HCT116 (cell line): Measurements from ENCODE around the gene ACP6. TPM values are rescaled to one million over a fixed set of nuclear protein-coding genes. Genes with fewer than 3 reads are reported as not detected.

ENCODE experiments used
- ATAC-seq: fragments of 200-7000 bp; cut with Tn5 transposase; 2 replicates; pipeline ENCODE4 v1.9.1; 2020; ENCODE audit warnings: mild to moderate bottlenecking, moderate library complexity
- BruUV-seq: library from RNA; stranded (reverse); fragments of 400-500 nt; replicated peaks from 2 replicates; lab custom pipeline; 2021; lab: Mats Ljungman, UMichigan
- CTCF ChIA-PET: fragments of 300-600 bp; sonication (Branson Sonifier 250); formaldehyde crosslinking; loops from one replicate; lab custom pipeline; 2021; ENCODE audit warnings: antibody characterized with exemption; lab: Charles Lee
- POLR2A ChIA-PET: fragments of 300-600, 350-600 bp; sonication (Branson Sonifier 250); formaldehyde crosslinking; loops from one replicate; lab custom pipeline; 2021; ENCODE audit warnings: antibody characterized with exemption; lab: Charles Lee
- RAD21 ChIA-PET, 2 experiments: fragments of 300-600 bp; sonication (Branson Sonifier 250); formaldehyde crosslinking; loops; one replicate each; lab custom pipeline; 2023; ENCODE audit warnings: low total read pairs in 2 of 2; ENCODE audit not compliant: uncharacterized antibody in 2 of 2, unreplicated experiment in 2 of 2, low non-redundant PET in 1 of 2; lab: Charles Lee
- DNase-seq: peaks from one replicate; pipeline ENCODE4 v3.0.0-alpha.2; 2010; ENCODE audit warnings: low read depth, low spot score
- H2AFZ ChIP-seq: fragments of 200-600 bp; shearing (Covaris generic), sonication (generic); 2 replicates; pipeline ENCODE4 v1.6.1; 2017; ENCODE audit warnings: low read depth, mixed run types, mixed read lengths, antibody characterized with exemption, low read length; ENCODE audit not compliant: poor library complexity, severe bottlenecking
- H3K27ac ChIP-seq: 2 replicates; pipeline ENCODE4 v1.5.1; 2012; ENCODE audit warnings: low read depth, low read length
- H3K27me3 ChIP-seq: fragments of 200-600 bp; sonication (generic); 2 replicates; pipeline ENCODE4 v1.6.1; 2016; ENCODE audit warnings: mixed run types, low read length, mixed read lengths; ENCODE audit not compliant: insufficient read depth
- H3K36me3 ChIP-seq, 2 experiments: fragments of 200-500 bp in 1 of 2; fragments of 200-600 bp in 1 of 2; sonication (Bioruptor generic) in 1 of 2; sonication (generic) in 1 of 2; 2 replicates each; pipeline versions ENCODE4 v1.5.1 to v1.6.1; 2014 to 2016; ENCODE audit warnings: low read length in 2 of 2, inconsistent platforms in 1 of 2, mixed read lengths in 1 of 2, mixed run types in 1 of 2; ENCODE audit not compliant: insufficient read depth in 2 of 2, control insufficient read depth in 1 of 2
- H3K4me1 ChIP-seq, 2 experiments: fragments of 200-600 bp in 1 of 2; sonication (generic) in 1 of 2; 2 replicates each; pipeline versions ENCODE4 v1.5.1 to v1.6.1; 2012 to 2017; ENCODE audit warnings: low read length in 2 of 2, inconsistent platforms in 1 of 2, mild to moderate bottlenecking in 1 of 2, mixed read lengths in 1 of 2, mixed run types in 1 of 2, moderate library complexity in 1 of 2; ENCODE audit not compliant: insufficient read depth in 2 of 2, control insufficient read depth in 1 of 2
- H3K4me2 ChIP-seq: fragments of 200-600 bp; sonication (generic); 2 replicates; pipeline ENCODE4 v1.6.1; 2017; ENCODE audit warnings: mixed run types, low read length, mixed read lengths
- H3K4me3 ChIP-seq, 2 experiments: fragments of 200-600 bp in 1 of 2; sonication (generic) in 1 of 2; replicated peaks in 1 of 2; 2 replicates each; pipeline ENCODE4 v1.5.1; 2011 to 2016; ENCODE audit warnings: low read length in 2 of 2, control low read depth in 1 of 2, low read depth in 1 of 2, mild to moderate bottlenecking in 1 of 2, mixed read lengths in 1 of 2, mixed run types in 1 of 2
- H3K79me2 ChIP-seq: fragments of 200-600 bp; sonication (generic); 2 replicates; pipeline ENCODE4 v1.6.1; 2017; ENCODE audit warnings: mild to moderate bottlenecking, mixed run types, low read length, moderate library complexity, mixed read lengths; ENCODE audit not compliant: insufficient read depth
- H3K9ac ChIP-seq: fragments of 200-600 bp; sonication (generic); 2 replicates; pipeline ENCODE4 v1.6.1; 2016; ENCODE audit warnings: low read length, mixed read lengths
- H3K9me2 ChIP-seq: fragments of 200-600 bp; sonication (generic), shearing (Covaris generic); 2 replicates; pipeline ENCODE4 v1.6.1; 2017; ENCODE audit warnings: mixed run types, mild to moderate bottlenecking, moderate library complexity; ENCODE audit not compliant: insufficient read depth
- H3K9me3 ChIP-seq, 2 experiments: fragments of 200-500 bp in 1 of 2; fragments of 200-600 bp in 1 of 2; sonication (Bioruptor generic) in 1 of 2; sonication (generic) in 1 of 2; 2 replicates each; pipeline ENCODE4 v1.6.1; 2014 to 2017; ENCODE audit warnings: low read length in 2 of 2, mixed read lengths in 2 of 2, inconsistent platforms in 1 of 2, low read depth in 1 of 2, mild to moderate bottlenecking in 1 of 2, mixed run types in 1 of 2, moderate library complexity in 1 of 2; ENCODE audit not compliant: control insufficient read depth in 1 of 2, insufficient read depth in 1 of 2
- H4K20me1 ChIP-seq: fragments of 200-600 bp; sonication (generic), shearing (Covaris generic); 2 replicates; pipeline ENCODE4 v1.6.1; 2017; ENCODE audit warnings: mixed run types, mild to moderate bottlenecking, moderate library complexity; ENCODE audit not compliant: insufficient read depth
- EGR1 ChIP-seq: IDR thresholded peaks from 2 replicates; pipeline ENCODE4 v1.6.1; 2012; ENCODE audit warnings: low read depth
- ELF1 ChIP-seq: IDR thresholded peaks from 2 replicates; pipeline ENCODE4 v1.6.1; 2012; ENCODE audit warnings: low read depth, borderline replicate concordance
- EZH2 ChIP-seq: fragments of 200-600 bp; sonication (generic); IDR thresholded peaks from 2 replicates; pipeline ENCODE4 v1.6.1; 2017; ENCODE audit warnings: antibody characterized with exemption, mixed run types
- FOSL1 ChIP-seq: IDR thresholded peaks from 2 replicates; pipeline ENCODE4 v1.6.1; 2012; ENCODE audit warnings: low read depth
- POLR2A ChIP-seq: IDR thresholded peaks from 2 replicates; pipeline ENCODE4 v1.7.0; 2011; ENCODE audit warnings: borderline replicate concordance; ENCODE audit not compliant: insufficient read depth, insufficient read length; ENCODE audit errors: extremely low read depth
- POLR2AphosphoS5 ChIP-seq: IDR thresholded peaks from 2 replicates; pipeline ENCODE4 v1.6.1; 2011; ENCODE audit warnings: mild to moderate bottlenecking, low read depth, low read length, moderate library complexity
- RAD21 ChIP-seq: IDR thresholded peaks from 2 replicates; pipeline ENCODE4 v1.6.1; 2012; ENCODE audit warnings: low read depth, mild to moderate bottlenecking
- SP1 ChIP-seq: IDR thresholded peaks from 2 replicates; pipeline ENCODE4 v1.6.1; 2012; ENCODE audit warnings: low read depth
- SRF ChIP-seq: IDR thresholded peaks from 2 replicates; pipeline ENCODE4 v1.6.1; 2012; ENCODE audit warnings: low read depth
- TCF7L2 ChIP-seq: IDR thresholded peaks from 2 replicates; pipeline ENCODE4 v1.7.0; 2011; ENCODE audit warnings: borderline replicate concordance, inconsistent platforms; ENCODE audit not compliant: insufficient read depth, insufficient read length; ENCODE audit errors: extremely low read depth
- YY1 ChIP-seq: IDR thresholded peaks from 2 replicates; pipeline ENCODE4 v1.6.1; 2011; ENCODE audit warnings: low read length, low read depth, moderate library complexity, mild to moderate bottlenecking; ENCODE audit not compliant: insufficient replicate concordance; ENCODE audit errors: extremely low read depth
- ZFX ChIP-seq: fragments of 450-650 bp; IDR thresholded peaks from 2 replicates; pipeline ENCODE4 v1.6.1; 2017
- intact Hi-C: fragments of 100-400 bp; cut with micrococcal nuclease; formaldehyde crosslinking; loops from 2 replicates; pipeline ENCODE4 v1.10.0; 2022
- total RNA-seq: library from RNA; stranded (reverse); gene quantifications from one replicate; pipeline ENCODE4 v1.2.1, GENCODE V29; 2021; ENCODE audit not compliant: unreplicated experiment
- TF ChIP-seq, protein P1 (sequence below): IDR thresholded peaks from 2 replicates; pipeline ENCODE4 v1.6.1; 2011; ENCODE audit warnings: mild to moderate bottlenecking, low read length, moderate library complexity; ENCODE audit not compliant: insufficient replicate concordance; ENCODE audit errors: extremely low read depth
- TF ChIP-seq, protein P2 (sequence below): IDR thresholded peaks from 2 replicates; pipeline ENCODE4 v1.6.1; 2012

ACP6 gene
- total RNA-seq, 1 experiment from 2014 or later: 26.4 TPM

DNA sequence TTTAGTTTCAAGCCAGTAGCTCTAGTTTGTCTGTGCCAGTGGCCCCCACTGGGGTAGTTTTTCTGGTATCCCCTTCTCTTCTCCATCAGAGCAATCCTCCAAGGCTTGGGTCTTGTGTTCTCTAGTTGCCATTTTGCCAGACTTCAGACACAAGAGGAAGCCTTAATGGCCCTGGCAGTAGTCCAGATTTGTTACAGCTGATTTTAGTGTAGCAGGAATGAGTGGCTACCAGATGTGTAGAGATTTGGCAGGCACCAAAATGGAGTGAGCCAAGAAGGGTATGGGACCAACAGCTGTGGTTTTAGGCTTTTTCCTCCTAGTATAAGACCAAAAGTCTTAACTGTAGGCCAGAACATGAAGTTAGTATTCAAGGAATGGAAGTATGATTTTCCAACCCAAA, 56.8 kb downstream of the ACP6 start:
- DNase-seq (no peak), ATAC-seq (no peak)
- Histone ChIP-seq H3K36me3 (peaks cover 27 to 49% of the 10 kb centered on the region in 2 experiments), H3K79me2 (no peaks in the 10 kb centered on the region), H3K9me2 (no peaks in the 10 kb centered on the region), H3K4me1 (no peaks in the 10 kb centered on the region), H3K27me3 (no peaks in the 10 kb centered on the region), H3K9me3 (no peaks in the 10 kb centered on the region), H3K9ac (no peak overlapping the region), H4K20me1 (no peaks in the 10 kb centered on the region), H2AFZ (no peak overlapping the region), H3K4me3 (no peak overlapping the region), H3K27ac (no peak overlapping the region), H3K4me2 (no peak overlapping the region)
- ChIA-PET POLR2A (no interaction called here), CTCF (no interaction called here), RAD21 (no interaction called here)
- TF ChIP-seq TCF7L2 (no peak), SP1 (no peak), ELF1 (no peak), FOSL1 (no peak), RAD21 (no peak), EZH2 (no peak), YY1 (no peak), SRF (no peak), POLR2AphosphoS5 (no peak), POLR2A (no peak), EGR1 (no peak), ZFX (no peak)
- TF ChIP-seq, protein P1, sequence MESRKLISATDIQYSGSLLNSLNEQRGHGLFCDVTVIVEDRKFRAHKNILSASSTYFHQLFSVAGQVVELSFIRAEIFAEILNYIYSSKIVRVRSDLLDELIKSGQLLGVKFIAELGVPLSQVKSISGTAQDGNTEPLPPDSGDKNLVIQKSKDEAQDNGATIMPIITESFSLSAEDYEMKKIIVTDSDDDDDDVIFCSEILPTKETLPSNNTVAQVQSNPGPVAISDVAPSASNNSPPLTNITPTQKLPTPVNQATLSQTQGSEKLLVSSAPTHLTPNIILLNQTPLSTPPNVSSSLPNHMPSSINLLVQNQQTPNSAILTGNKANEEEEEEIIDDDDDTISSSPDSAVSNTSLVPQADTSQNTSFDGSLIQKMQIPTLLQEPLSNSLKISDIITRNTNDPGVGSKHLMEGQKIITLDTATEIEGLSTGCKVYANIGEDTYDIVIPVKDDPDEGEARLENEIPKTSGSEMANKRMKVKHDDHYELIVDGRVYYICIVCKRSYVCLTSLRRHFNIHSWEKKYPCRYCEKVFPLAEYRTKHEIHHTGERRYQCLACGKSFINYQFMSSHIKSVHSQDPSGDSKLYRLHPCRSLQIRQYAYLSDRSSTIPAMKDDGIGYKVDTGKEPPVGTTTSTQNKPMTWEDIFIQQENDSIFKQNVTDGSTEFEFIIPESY: no peak
- TF ChIP-seq, protein P2, sequence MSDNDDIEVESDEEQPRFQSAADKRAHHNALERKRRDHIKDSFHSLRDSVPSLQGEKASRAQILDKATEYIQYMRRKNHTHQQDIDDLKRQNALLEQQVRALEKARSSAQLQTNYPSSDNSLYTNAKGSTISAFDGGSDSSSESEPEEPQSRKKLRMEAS: no peak
- no TSS peak for BruUV-seq
- intact Hi-C loops: no loop called here
